ENCODE data around the gene TALDO1.
"Not testable (repeated sequence)": the region's sequence is repeated elsewhere in the genome, so short reads cannot be mapped to it uniquely, and the experiment has no call there.

The TALDO1 gene

GRCh38 chr11:737366-737765, 9.9 kb upstream of the TALDO1 start:
- no peak for DNase-seq (ENCODE audit: low read depth)

DNA sequence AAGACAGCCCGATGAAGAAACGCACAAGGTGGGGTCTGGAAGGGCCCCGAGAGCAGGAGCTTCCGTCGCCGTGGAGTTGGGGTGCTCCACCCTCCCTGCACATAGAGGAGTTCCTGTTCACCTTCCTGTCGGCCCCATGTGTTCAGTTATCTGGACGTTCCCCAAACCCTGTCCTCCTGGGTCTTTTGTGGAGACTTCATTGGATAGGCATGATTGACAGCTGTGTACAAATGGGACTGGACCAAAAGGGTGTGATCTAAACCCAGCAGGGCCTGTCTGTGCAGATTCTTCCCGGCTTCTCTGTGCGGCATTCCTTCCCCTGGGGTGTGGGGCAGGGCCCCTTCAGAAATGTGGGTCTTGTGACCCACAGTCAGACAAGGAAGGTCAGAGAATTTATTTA, 9.4 kb upstream of the TALDO1 start:
- not testable (repeated sequence) for DNase-seq (ENCODE audit: low read depth)

- no peak for DNase-seq (ENCODE audit: low read depth)
Observed at GRCh38 chr11:742156-742546, 5.1 kb upstream of the TALDO1 start.

DNA sequence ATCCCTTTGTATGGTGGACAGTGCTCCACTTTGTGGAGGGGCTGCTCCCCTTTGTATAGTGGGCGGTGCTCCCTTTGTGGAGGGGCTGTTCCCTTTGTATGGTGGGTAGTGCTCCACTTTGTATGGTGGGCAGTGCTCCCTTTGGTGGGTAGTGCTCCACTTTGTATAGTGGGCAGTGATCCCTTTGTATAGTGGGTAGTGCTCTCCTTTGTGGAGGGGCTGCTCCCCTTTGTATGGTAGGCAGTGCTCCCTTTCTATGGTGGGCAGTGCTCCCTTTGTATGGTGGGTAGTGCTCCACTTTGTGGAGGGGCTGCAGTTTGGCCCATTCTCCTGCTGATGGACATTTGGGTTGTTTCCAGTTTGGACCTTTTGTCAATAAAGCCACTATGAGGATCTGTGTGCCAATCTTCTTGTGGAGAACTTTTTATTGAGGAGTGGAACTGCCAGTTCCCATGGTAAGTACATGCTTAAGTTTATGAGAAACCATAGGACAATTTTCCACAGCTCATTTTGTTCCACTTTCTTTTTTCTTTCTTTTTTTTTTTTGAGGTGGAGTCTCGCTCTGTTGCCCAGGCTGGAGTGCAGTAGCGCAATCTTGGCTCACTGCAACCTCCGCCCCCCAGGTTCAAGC, 4.6 kb upstream of the TALDO1 start:
- no peak for DNase-seq (ENCODE audit: low read depth)

GRCh38 chr11:745428-745827, 1.8 kb upstream of the TALDO1 start:
- DNase-seq (ENCODE audit: low read depth), result no peak

DNA sequence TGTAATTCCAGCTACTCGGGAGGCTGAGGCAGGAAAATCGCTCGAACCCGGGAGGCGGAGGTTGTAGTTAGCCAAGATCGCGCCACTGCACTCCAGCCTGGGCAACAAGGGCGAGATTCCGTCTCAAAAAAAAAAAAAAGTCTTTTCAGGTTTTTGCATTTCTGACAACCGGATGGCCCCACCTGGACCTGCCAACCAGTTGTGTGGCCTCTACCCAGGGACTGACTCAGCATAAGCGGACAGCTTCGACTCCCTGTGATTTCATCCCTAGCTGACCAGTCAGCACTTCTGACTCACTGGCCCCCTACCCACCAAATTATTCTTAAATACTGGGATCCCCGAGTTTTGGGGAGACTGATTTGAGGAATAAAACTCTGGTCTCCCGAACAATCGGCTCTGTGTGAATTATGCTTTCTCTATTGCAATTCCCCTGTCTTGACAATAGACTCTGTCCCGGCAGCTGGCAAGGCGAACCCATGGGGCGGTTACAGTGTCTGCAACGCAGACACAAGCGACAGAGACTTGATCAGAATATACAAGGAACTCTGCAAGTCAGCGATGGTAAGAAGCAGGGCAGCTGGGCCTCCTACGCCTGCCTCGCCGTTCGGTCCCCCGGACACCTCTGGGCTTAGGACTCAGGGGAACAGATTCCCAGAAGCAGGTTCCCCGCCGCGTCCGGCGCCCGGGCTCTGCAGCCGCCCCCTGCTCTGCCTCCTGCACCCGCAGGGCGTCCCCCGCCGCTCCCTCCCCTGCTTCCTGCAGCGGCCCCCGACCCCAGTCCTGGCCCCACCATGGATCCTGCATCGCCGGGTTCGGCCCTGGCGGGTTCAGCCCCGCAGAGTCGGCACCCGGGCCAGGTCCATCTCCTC, 741 bp upstream of the TALDO1 start:
- no peak for DNase-seq (ENCODE audit: low read depth)

DNA sequence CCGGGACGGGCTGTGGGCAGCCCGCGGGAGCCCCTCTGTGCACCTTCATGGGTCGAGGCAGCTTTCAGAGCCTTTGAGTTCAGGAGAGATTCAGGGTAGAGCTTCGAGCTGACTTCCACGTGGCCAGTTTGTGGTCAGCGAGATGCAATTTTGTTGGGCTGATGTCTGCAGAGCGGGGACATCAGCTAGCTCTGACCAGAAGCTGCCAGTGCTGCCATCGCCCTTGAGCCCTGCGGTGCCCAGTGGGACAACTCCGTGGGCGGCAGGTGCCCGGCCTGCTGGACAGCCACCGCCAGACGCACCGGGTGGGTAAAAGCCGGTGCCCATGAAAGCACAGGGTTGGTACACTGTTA, 719 bp downstream of the TALDO1 start:
- no peak for DNase-seq (ENCODE audit: low read depth)

DNA sequence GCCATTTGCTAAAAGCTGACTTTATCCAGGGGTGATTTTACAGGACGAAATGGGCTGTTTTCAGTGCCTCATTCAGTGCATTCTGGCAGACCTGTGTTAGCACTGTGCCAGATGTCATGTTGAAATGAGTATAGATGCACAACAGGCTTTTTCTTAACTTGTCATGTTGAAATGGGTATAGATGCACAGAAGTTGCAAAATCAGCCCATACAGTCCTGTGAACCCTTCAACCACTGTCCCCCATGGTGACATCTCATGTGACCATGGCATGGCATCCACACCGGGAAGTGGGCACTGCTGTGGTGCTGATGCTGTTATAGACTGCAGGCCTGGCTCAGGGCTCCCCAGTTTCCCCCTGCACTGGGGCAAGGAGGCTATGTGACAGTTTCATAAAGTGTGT, 2.5 kb downstream of the TALDO1 start:
- no peak for DNase-seq (ENCODE audit: low read depth)

GRCh38 chr11:760236-760635, 13.0 kb downstream of the TALDO1 start:
- DNase-seq (ENCODE audit: low read depth), result no peak

- no peak for DNase-seq (ENCODE audit: low read depth)
Observed at GRCh38 chr11:761526-762108, 14.4 kb downstream of the TALDO1 start.

GRCh38 chr11:762421-763072, 15.3 kb downstream of the TALDO1 start:
- no peak for DNase-seq (ENCODE audit: low read depth)

DNA sequence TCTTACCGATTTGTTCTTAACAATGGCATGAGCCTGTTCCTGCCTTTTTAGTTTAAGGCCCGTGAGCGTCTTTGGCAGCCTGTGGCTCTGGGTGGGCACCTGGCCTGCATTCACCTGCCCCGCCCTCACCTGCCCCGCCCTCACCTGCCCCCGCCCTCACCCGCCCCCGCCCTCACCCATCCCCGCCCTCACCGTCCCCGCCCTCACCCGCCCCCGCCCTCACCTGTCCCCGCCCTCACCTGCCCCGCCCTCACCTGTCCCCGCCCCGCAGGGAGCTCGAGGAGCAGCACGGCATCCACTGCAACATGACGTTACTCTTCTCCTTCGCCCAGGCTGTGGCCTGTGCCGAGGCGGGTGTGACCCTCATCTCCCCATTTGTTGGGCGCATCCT, 15.8 kb downstream of the TALDO1 start:
- DNase-seq (ENCODE audit: low read depth), result no peak

DNA sequence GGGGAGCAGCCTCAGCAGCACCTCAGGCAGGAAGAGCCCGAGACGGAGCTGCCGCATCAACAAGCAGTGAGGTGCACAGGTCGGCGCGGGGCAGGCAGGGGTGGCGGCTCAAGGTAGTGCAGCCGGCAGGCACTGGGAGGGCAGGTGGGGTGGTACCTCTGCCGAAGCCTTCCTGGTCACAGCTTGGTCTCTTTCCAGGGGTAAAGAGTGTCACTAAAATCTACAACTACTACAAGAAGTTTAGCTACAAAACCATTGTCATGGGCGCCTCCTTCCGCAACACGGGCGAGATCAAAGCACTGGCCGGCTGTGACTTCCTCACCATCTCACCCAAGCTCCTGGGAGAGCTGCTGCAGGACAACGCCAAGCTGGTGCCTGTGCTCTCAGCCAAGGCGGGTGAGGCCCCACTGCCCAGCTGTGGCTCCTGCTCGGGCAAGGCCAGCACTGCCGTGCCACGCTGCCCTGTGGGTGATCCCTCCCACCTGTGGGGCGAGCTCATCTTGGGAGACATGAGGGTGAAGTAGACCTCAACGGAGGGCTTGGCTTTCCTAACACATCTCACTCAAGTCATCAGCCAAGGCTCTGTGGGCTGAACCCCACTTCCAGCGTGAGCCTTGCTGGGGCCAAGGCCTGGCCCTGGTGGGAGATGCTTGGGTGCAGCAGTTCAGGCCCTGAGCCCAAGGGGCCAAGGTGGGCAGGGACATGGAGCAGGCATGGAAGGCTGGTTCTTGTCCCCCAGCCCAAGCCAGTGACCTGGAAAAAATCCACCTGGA, 16.5 kb downstream of the TALDO1 start:
- no peak for DNase-seq (ENCODE audit: low read depth)

DNA sequence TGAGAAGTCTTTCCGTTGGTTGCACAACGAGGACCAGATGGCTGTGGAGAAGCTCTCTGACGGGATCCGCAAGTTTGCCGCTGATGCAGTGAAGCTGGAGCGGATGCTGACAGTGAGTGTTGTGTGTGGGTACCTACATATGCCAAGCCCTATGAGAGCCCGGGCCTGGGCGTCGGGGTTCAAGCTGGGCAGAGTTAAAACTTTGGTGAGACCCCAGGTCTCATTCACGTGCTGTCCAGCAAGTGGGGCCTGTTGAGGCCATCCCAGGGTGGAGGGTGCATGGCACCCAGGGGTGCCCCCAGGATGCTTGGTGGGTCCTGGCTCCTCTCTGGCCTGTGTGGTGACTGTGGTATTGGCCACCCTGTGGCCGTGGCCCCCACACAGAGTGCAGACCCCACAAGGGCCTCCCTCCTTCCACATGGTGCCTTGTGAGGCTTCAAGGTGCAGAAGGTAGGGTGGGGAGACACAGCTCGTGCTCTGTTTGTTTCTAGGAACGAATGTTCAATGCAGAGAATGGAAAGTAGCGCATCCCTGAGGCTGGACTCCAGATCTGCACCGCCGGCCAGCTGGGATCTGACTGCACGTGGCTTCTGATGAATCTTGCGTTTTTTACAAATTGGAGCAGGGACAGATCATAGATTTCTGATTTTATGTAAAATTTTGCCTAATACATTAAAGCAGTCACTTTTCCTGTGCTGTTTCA, 17.2 kb downstream of the TALDO1 start:
- DNase-seq (ENCODE audit: low read depth), result no peak

GRCh38 chr11:765025-765801, 17.9 kb downstream of the TALDO1 start:
- peak; percentile 32 for DNase-seq (ENCODE audit: low read depth)

- no peak for DNase-seq (ENCODE audit: low read depth)
Observed at GRCh38 chr11:765802-766091, 18.5 kb downstream of the TALDO1 start.

GRCh38 chr11:766106-766935, 19.1 kb downstream of the TALDO1 start:
- no peak for DNase-seq (ENCODE audit: low read depth)

- DNase-seq (ENCODE audit: low read depth), result no peak
Observed at GRCh38 chr11:766936-767210, 19.6 kb downstream of the TALDO1 start.

GRCh38 chr11:767238-767637, 20.0 kb downstream of the TALDO1 start:
- DNase-seq (ENCODE audit: low read depth), result no peak

Measured in stimulated activated CD8-positive, alpha-beta memory T cell treated with anti-CD3 and anti-CD28 coated beads, Interleukin-12 subunit alpha, Interleukin-12 subunit beta, amount 100 ng/mL, for 4 hours (primary cell).